Lower leg skin (tissue), 4 donors: ENCODE results near the gene NOSIP. TPM values are rescaled to one million over a fixed set of nuclear protein-coding genes. Genes with fewer than 3 reads are reported as not detected.

Experiments used
- DNase-seq, 2 donors: peaks; one replicate each; pipeline ENCODE4 v3.0.0-alpha.2; 2019; ENCODE audit warnings: low spot score in 2 of 2
- H3K4me3 ChIP-seq: fragments of 200-600 bp; sonication (generic); 2 replicates; pipeline ENCODE4 v1.5.1; 2017; ENCODE audit warnings: mild to moderate bottlenecking, low read depth; ENCODE audit not compliant: poor library complexity, severe bottlenecking
- CTCF ChIP-seq, 3 donors: fragments of 450-650 bp; IDR thresholded peaks; one replicate each; pipeline ENCODE4 v1.5.1; 2016; ENCODE audit warnings: antibody characterized with exemption in 3 of 3, mild to moderate bottlenecking in 3 of 3, moderate library complexity in 2 of 3
- POLR2A ChIP-seq, 2 donors: fragments of 450-650 bp; IDR thresholded peaks; one replicate each; pipeline ENCODE4 v1.6.1; 2016 to 2017; ENCODE audit warnings: antibody characterized with exemption in 2 of 2, mild to moderate bottlenecking in 1 of 2, moderate library complexity in 1 of 2
- WGBS, 2 donors: methylation state at CpG; one replicate each; pipeline ENCODE4 v1.1.5; 2018; 5-methylcytosine and 5-hydroxymethylcytosine counted together
- intact Hi-C: fragments of 100-400 bp; cut with DNase I; formaldehyde crosslinking; loops from one replicate; pipeline ENCODE4 v1.15.0; 2023; ENCODE audit warnings: low total_unique reads
- total RNA-seq, 4 donors: library from RNA; depleted of rRNA; stranded (reverse); fragments of >200 nt; gene quantifications; one replicate each; pipeline ENCODE4 v1.1.0, GENCODE V29; 2016

Gene NOSIP
- total RNA-seq, 4 donors from 2014 or later = 62.0 to 84.8 (median 66.8) TPM

- TF ChIP-seq POLR2A (IDR thresholded peaks at IDR 0.05) = no peak
- TF ChIP-seq CTCF (IDR thresholded peaks at IDR 0.05) = no peak
- intact Hi-C loops = loop anchor here (10.0 kb wide), 1 partner anchor 91 kb away; the partner anchor contains the start of genes BCL2L12 and IRF3
- H3K4me3 ChIP-seq = no peak overlapping the region
- WGBS, 2 donors = 78% methylated on average over 3 of the region's 3 CpGs
- no peak for DNase-seq
Measured at GRCh38 chr19:49573425-49573824, 6.9 kb downstream of the NOSIP start.

GRCh38 chr19:49573009-49573408 lies 7.3 kb downstream of the NOSIP start:
- DNase-seq = no peak
- TF ChIP-seq CTCF (IDR thresholded peaks at IDR 0.05) (no peak), POLR2A (IDR thresholded peaks at IDR 0.05) (no peak)
- WGBS, 2 donors = 87 to 91% methylated on average over 7 of the region's 7 CpGs
- intact Hi-C loops = loop anchor here (10.0 kb wide), 1 partner anchor 92 kb away; the partner anchor contains the start of genes BCL2L12 and IRF3
- no peak overlapping the region for H3K4me3 ChIP-seq

GRCh38 chr19:49570997-49571676 lies 9.2 kb downstream of the NOSIP start:
- TF ChIP-seq CTCF (IDR thresholded peaks at IDR 0.05) (no peak), POLR2A (IDR thresholded peaks at IDR 0.05) (no peak)
- WGBS, 2 donors = 72 to 75% methylated on average over 11 of the region's 11 CpGs
- no peak overlapping the region for H3K4me3 ChIP-seq
- no peak for DNase-seq
- intact Hi-C loops = loop anchor here (10.0 kb wide), 1 partner anchor 94 kb away; the partner anchor contains the start of genes BCL2L12 and IRF3

- no peak overlapping the region for H3K4me3 ChIP-seq
- no peak for DNase-seq
- 31 to 37% methylated on average over 14 of the region's 14 CpGs for WGBS, 2 donors
- intact Hi-C loops = loop anchor here (10.0 kb wide), 1 partner anchor 95 kb away; the partner anchor contains the start of genes BCL2L12 and IRF3
- TF ChIP-seq CTCF (IDR thresholded peaks at IDR 0.05) = peak in 1 of 3 donors; percentile 91
- TF ChIP-seq POLR2A (IDR thresholded peaks at IDR 0.05) = no peak
Measured at GRCh38 chr19:49570138-49570856, 10.1 kb downstream of the NOSIP start.

GRCh38 chr19:49567861-49568441 lies 12.4 kb downstream of the NOSIP start:
- intact Hi-C loops = no loop called here
- TF ChIP-seq CTCF (IDR thresholded peaks at IDR 0.05) (no peak), POLR2A (IDR thresholded peaks at IDR 0.05) (no peak)
- H3K4me3 ChIP-seq = no peak overlapping the region
- DNase-seq = no peak
- WGBS, 2 donors = 38 to 41% methylated on average over 9 of the region's 9 CpGs
